ENCODE results near the gene ATG9B. TPM values are rescaled to one million over a fixed set of nuclear protein-coding genes. Genes with fewer than 3 reads are reported as not detected.

The ATG9B gene
- total and polyA plus RNA-seq, 7 donors = 0.12 to 0.18 (median 0.18) TPM; not detected in 4

DNA sequence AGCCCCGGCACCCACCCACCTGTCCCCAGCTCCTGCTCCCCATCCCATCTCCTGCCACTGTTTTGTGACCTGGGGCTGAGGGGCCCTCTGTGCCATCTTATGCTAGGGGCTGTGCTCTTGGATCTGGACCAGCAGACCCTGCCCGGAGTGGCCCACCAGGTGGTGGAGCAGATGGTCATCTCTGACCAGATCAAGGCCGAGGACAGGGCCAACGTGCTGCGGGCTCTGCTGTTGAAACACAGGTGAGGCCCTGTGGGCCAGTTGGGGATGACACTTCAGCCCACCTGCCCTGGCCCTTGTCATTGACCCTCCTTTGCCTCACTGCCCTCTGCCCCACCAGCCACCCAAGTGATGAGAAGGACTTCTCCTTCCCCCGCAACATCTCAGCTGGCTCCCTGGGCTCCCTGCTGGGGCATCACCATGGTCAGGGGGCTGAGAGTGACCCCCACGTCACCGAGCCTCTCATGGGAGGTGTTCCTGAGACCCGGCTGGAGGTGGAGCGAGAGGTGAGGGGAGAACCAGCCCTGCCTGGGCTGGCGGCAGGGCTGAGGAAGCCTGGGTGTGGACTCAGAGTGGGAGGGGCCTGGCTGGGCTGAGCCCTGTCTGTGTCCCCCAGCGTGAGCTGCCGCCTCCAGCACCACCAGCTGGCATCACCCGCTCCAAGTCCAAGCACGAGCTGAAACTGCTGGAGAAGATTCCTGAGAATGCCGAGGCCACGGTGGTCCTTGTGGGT, 45.7 kb upstream of the ATG9B start:
- TF ChIP-seq, protein P1, sequence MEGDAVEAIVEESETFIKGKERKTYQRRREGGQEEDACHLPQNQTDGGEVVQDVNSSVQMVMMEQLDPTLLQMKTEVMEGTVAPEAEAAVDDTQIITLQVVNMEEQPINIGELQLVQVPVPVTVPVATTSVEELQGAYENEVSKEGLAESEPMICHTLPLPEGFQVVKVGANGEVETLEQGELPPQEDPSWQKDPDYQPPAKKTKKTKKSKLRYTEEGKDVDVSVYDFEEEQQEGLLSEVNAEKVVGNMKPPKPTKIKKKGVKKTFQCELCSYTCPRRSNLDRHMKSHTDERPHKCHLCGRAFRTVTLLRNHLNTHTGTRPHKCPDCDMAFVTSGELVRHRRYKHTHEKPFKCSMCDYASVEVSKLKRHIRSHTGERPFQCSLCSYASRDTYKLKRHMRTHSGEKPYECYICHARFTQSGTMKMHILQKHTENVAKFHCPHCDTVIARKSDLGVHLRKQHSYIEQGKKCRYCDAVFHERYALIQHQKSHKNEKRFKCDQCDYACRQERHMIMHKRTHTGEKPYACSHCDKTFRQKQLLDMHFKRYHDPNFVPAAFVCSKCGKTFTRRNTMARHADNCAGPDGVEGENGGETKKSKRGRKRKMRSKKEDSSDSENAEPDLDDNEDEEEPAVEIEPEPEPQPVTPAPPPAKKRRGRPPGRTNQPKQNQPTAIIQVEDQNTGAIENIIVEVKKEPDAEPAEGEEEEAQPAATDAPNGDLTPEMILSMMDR (IDR thresholded peaks at IDR 0.05) = no peak
- intact Hi-C loops (cut with DNase I) = no loop called here
- no peak for ATAC-seq
- H3K27me3 ChIP-seq (ENCODE audit: insufficient read depth in 3 of 3, low read length in 2 of 3) = no peaks in the 10 kb centered on the region
- H3K4me1 ChIP-seq = no peaks in the 10 kb centered on the region
- H3K27ac ChIP-seq = no peak overlapping the region
- WGBS, 3 donors = 80 to 83% (median 82%) methylated on average over 15 to 17 of the region's 17 CpGs
- H3K9me3 ChIP-seq = no peaks in the 10 kb centered on the region
- peaks cover 7 to 98% of the 10 kb centered on the region in 2 donors for H3K36me3 ChIP-seq (ENCODE audit: insufficient read depth in 1 of 2, low read depth in 1 of 2)
- DNase-seq = no peak
- no peak overlapping the region for H3K4me3 ChIP-seq

DNA sequence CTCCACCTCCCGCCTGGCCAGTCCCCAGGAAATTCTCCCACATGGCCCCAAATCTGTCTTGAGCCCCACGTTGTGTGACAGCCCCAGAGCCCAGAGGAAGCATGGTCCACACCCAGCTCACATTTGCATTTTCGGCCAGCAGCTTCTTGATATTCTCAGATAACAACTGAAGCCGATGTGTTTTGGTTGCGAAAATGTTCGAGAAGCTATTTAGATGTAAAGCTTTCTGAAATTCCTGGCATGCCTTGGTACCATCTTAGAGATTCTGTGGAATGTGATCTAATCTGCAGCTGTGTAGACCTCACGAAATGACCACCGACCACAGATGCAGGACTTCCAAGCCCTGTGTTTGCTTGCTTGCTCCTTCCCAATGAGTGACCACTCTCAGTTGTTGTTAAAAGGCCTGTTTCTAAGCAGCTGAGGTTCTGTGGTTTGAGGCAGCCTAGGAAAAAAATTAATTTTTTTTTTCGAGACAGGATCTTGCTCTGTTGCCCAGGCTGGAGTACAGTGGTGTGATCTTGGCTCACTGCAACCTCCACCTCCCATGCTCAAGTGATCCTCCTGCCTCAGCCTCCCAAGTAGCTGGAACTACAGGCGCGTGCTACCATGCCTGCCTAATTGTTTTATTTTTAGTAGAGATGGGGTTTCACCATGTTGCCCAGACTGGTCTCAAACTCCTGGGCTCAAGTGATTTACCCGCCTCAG, 43.9 kb upstream of the ATG9B start:
- ATAC-seq (no peak), DNase-seq (no peak)
- H3K36me3 ChIP-seq (ENCODE audit: insufficient read depth in 1 of 2, low read depth in 1 of 2) = peaks cover 12 to 88% of the 10 kb centered on the region in 2 donors
- H3K4me3 ChIP-seq = no peak overlapping the region
- TF ChIP-seq, protein P1 (IDR thresholded peaks at IDR 0.05) = no peak
- H3K4me1 ChIP-seq = no peaks in the 10 kb centered on the region
- 74 to 84% (median 79%) methylated on average over 12 of the region's 12 CpGs for WGBS, 3 donors
- H3K9me3 ChIP-seq = no peaks in the 10 kb centered on the region
- no peaks in the 10 kb centered on the region for H3K27me3 ChIP-seq (ENCODE audit: insufficient read depth in 3 of 3, low read length in 2 of 3)
- H3K27ac ChIP-seq = no peak overlapping the region
- intact Hi-C loops (cut with DNase I) = no loop called here

DNA sequence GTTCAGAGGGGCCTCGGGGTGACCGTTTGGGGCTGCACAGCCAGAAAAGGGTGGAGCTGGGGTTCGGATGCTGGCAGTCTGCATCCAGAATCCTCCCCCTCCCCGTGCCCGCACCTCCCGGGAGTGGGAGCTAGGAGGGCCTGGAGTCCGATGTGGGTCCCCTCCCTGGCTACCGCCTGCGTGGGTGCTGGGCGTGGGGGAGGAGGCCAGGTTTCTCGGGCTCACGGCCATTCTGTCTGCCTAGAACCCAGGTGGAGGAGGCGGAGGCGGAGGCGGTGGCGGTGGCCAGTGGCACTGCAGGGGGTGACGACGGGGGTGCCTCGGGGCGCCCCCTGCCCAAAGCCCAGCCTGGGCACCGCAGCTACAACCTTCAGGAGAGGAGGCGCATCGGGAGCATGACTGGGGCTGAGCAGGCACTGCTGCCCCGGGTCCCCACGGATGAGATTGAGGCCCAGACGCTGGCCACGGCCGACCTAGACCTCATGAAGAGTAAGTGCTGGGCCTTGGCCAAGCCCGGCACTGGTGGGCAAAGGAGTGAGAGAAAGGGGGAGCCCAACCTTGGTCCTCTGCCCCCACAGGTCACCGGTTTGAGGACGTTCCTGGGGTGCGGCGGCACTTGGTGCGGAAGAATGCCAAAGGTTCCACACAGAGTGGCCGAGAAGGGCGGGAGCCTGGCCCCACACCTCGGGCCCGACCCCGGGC, 42.1 kb upstream of the ATG9B start:
- DNase-seq (no peak), ATAC-seq (no peak)
- Histone ChIP-seq H3K4me1 (peaks cover 9% of the 10 kb centered on the region), H3K36me3 (ENCODE audit: insufficient read depth in 1 of 2, low read depth in 1 of 2) (peaks cover 12 to 73% of the 10 kb centered on the region in 2 donors), H3K4me3 (no peak overlapping the region), H3K9me3 (no peaks in the 10 kb centered on the region), H3K27me3 (ENCODE audit: insufficient read depth in 3 of 3, low read length in 2 of 3) (no peaks in the 10 kb centered on the region), H3K27ac (no peak overlapping the region)
- TF ChIP-seq, protein P1 (IDR thresholded peaks at IDR 0.05) = no peak
- intact Hi-C loops (cut with DNase I) = no loop called here
- 91 to 92% (median 92%) methylated on average over 37 to 39 of the region's 39 CpGs for WGBS, 3 donors

DNA sequence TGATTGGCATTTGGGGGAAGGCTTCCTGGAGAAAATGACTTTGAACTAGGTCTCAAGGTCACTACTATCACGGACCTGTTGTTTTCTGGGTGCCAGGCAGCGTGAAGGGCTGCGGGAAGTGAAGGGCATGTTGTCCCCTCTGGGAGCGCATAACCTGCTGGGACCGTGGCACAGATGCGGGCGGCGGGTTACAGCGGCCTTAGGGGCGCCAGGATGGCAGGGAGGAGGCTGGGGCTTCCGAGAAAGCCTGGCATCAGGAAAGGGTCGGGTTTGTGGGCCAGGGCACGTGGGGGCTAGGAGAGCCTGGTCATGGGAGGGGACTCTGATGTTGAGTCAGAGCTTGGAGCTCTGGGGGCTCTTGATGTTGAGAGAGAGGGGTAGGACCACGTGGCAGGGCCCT, 41.2 kb upstream of the ATG9B start:
- intact Hi-C loops (cut with DNase I) = no loop called here
- TF ChIP-seq, protein P1 (IDR thresholded peaks at IDR 0.05) = no peak
- WGBS, 3 donors = 84 to 88% (median 86%) methylated on average over 14 of the region's 14 CpGs
- Histone ChIP-seq H3K4me1 (peaks cover 16% of the 10 kb centered on the region), H3K27ac (no peak overlapping the region), H3K4me3 (no peak overlapping the region), H3K36me3 (ENCODE audit: insufficient read depth in 1 of 2, low read depth in 1 of 2) (peaks cover 12 to 64% of the 10 kb centered on the region in 2 donors), H3K9me3 (no peaks in the 10 kb centered on the region), H3K27me3 (ENCODE audit: insufficient read depth in 3 of 3, low read length in 2 of 3) (no peaks in the 10 kb centered on the region)
- ATAC-seq (no peak), DNase-seq (no peak)
